SK-N-SH (cell line): ENCODE results near the gene PRC1.

Source experiments
- CHD2 ChIP-seq: fragments of 150-350 bp; IDR thresholded peaks from 2 replicates; pipeline ENCODE4 v1.6.1; 2018; ENCODE audit warnings: low read length; ENCODE audit not compliant: partially characterized antibody
- FOSL2 ChIP-seq: IDR thresholded peaks from 2 replicates; pipeline ENCODE4 v1.4.0; 2012; ENCODE audit warnings: low read depth, mild to moderate bottlenecking, moderate library complexity, borderline replicate concordance
- RAD21 ChIP-seq: IDR thresholded peaks from 2 replicates; pipeline ENCODE4 v1.6.1; 2012; ENCODE audit warnings: mild to moderate bottlenecking, low read length
- SMC3 ChIP-seq: IDR thresholded peaks from 2 replicates; pipeline ENCODE4 v1.6.1; 2012; ENCODE audit warnings: low read depth, low read length, improper control_type of control experiment
- TEAD4 ChIP-seq: IDR thresholded peaks from 2 replicates; pipeline ENCODE4 v1.4.0; 2012; ENCODE audit warnings: mild to moderate bottlenecking, borderline replicate concordance; ENCODE audit not compliant: insufficient read depth
- TF ChIP-seq, protein P1 (sequence below): fragments of 200-600 bp; sonication (generic); IDR thresholded peaks from 2 replicates; pipeline ENCODE4 v1.6.1; 2017; ENCODE audit warnings: antibody characterized with exemption, mild to moderate bottlenecking, moderate library complexity
- TF ChIP-seq, protein P2 (sequence below): IDR thresholded peaks from 2 replicates; pipeline ENCODE4 v1.4.0; 2012; ENCODE audit warnings: low read depth, borderline replicate concordance
- TF ChIP-seq, protein P3 (sequence below): IDR thresholded peaks from 2 replicates; pipeline ENCODE4 v1.4.0; 2012; ENCODE audit warnings: low read depth

DNA sequence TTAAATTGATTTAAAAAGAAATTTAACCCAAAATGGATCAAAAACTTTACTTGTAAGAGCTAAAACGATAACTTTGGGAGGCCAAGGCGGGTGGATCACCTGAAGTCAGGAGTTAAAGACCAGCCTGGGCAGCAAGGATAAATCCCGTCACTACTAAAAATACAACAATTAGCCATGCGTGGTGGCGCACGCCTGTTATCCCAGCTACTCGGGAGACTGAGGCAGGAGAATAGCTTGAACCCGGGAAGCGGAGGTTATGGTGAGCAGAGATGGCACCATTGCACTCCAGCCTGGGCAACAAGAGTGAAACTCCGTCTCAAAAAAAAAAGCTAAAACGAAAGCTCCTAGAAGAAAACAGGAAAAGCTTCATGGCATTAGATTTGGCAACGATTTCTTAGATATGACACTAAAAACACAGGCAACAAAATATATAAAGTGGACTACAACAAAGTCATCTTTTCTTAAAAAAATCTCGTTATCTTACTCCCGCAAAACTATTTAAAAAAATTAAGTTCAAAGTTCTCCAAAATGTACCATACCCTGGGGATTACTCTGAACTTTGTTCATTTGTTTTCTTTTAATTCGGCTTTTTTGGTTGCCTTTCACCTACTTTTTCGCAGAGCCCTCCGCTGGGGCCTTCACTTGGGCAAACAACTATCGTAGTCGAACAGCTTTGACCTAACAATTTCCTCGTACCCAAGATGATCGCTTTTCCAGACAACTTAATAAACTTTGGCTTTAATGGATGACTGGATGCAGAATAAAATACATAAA is 64.9 kb downstream of the PRC1 start:
- TF ChIP-seq, protein P1, sequence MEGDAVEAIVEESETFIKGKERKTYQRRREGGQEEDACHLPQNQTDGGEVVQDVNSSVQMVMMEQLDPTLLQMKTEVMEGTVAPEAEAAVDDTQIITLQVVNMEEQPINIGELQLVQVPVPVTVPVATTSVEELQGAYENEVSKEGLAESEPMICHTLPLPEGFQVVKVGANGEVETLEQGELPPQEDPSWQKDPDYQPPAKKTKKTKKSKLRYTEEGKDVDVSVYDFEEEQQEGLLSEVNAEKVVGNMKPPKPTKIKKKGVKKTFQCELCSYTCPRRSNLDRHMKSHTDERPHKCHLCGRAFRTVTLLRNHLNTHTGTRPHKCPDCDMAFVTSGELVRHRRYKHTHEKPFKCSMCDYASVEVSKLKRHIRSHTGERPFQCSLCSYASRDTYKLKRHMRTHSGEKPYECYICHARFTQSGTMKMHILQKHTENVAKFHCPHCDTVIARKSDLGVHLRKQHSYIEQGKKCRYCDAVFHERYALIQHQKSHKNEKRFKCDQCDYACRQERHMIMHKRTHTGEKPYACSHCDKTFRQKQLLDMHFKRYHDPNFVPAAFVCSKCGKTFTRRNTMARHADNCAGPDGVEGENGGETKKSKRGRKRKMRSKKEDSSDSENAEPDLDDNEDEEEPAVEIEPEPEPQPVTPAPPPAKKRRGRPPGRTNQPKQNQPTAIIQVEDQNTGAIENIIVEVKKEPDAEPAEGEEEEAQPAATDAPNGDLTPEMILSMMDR, result no peak
- TF ChIP-seq, protein P2, sequence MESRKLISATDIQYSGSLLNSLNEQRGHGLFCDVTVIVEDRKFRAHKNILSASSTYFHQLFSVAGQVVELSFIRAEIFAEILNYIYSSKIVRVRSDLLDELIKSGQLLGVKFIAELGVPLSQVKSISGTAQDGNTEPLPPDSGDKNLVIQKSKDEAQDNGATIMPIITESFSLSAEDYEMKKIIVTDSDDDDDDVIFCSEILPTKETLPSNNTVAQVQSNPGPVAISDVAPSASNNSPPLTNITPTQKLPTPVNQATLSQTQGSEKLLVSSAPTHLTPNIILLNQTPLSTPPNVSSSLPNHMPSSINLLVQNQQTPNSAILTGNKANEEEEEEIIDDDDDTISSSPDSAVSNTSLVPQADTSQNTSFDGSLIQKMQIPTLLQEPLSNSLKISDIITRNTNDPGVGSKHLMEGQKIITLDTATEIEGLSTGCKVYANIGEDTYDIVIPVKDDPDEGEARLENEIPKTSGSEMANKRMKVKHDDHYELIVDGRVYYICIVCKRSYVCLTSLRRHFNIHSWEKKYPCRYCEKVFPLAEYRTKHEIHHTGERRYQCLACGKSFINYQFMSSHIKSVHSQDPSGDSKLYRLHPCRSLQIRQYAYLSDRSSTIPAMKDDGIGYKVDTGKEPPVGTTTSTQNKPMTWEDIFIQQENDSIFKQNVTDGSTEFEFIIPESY, result no peak
- TF ChIP-seq SMC3 (no peak), RAD21 (no peak), TEAD4 (no peak), FOSL2 (no peak), CHD2 (no peak)
- TF ChIP-seq, protein P3, sequence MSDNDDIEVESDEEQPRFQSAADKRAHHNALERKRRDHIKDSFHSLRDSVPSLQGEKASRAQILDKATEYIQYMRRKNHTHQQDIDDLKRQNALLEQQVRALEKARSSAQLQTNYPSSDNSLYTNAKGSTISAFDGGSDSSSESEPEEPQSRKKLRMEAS, result no peak
